Stomach smooth muscle (tissue), 2 donors: ENCODE results near the gene CFAP299.
"Not testable (repeated sequence)": the region's sequence is repeated elsewhere in the genome, so short reads cannot be mapped to it uniquely, and the experiment has no call there.

Source experiments
- H3K27ac ChIP-seq: one replicate; pipeline ENCODE4 v1.7.0; 2013; ENCODE audit warnings: mild to moderate bottlenecking, low read length, inconsistent platforms
- H3K27me3 ChIP-seq, 2 donors: one replicate each; pipeline ENCODE4 v1.7.0; 2013; ENCODE audit warnings: low read length in 2 of 2; ENCODE audit not compliant: insufficient read depth in 2 of 2, control insufficient read depth in 1 of 2
- H3K36me3 ChIP-seq, 2 donors: one replicate each; pipeline ENCODE4 v1.7.0; 2013; ENCODE audit warnings: low read length in 2 of 2; ENCODE audit not compliant: control insufficient read depth in 2 of 2, insufficient read depth in 2 of 2
- H3K4me1 ChIP-seq: one replicate; pipeline ENCODE4 v1.7.0; 2013; ENCODE audit warnings: low read length; ENCODE audit not compliant: control insufficient read depth, insufficient read depth
- H3K4me3 ChIP-seq, 2 donors: one replicate each; pipeline ENCODE4 v1.7.0; 2013; ENCODE audit warnings: low read length in 2 of 2
- H3K9ac ChIP-seq, 2 donors: one replicate each; pipeline ENCODE4 v1.7.0; 2013; ENCODE audit warnings: low read length in 2 of 2, mild to moderate bottlenecking in 1 of 2
- H3K9me3 ChIP-seq, 2 donors: one replicate each; pipeline ENCODE4 v1.7.0; 2013; ENCODE audit warnings: low read length in 2 of 2; ENCODE audit not compliant: control insufficient read depth in 2 of 2
- donor health status: healthy.
- donor health status: Pancreatic carcinoma.

CFAP299 gene

GRCh38 chr4:80710748-80711451, 375.4 kb downstream of the CFAP299 start:
- Histone ChIP-seq H3K4me1 (peaks cover 4% of the 10 kb centered on the region), H3K9ac (no peak overlapping the region), H3K4me3 (no peak overlapping the region), H3K9me3 (no peaks in the 10 kb centered on the region), H3K36me3 (no peaks in the 10 kb centered on the region), H3K27me3 (no peaks in the 10 kb centered on the region), H3K27ac (no peak overlapping the region)

GRCh38 chr4:80711956-80712355, 376.4 kb downstream of the CFAP299 start:
- Histone ChIP-seq H3K9ac (no peak overlapping the region), H3K4me3 (no peak overlapping the region), H3K9me3 (no peaks in the 10 kb centered on the region), H3K36me3 (no peaks in the 10 kb centered on the region), H3K27ac (no peak overlapping the region), H3K4me1 (peaks cover 4% of the 10 kb centered on the region), H3K27me3 (no peaks in the 10 kb centered on the region)

GRCh38 chr4:80713409-80713808, 377.9 kb downstream of the CFAP299 start:
- Histone ChIP-seq H3K4me3 (no peak overlapping the region), H3K9ac (no peak overlapping the region), H3K4me1 (peaks cover 4% of the 10 kb centered on the region)

GRCh38 chr4:80717204-80717603, 381.7 kb downstream of the CFAP299 start:
- Histone ChIP-seq H3K27me3 (no peaks in the 10 kb centered on the region), H3K4me1 (no peaks in the 10 kb centered on the region), H3K4me3 (no peak overlapping the region), H3K36me3 (no peaks in the 10 kb centered on the region), H3K9ac (no peak overlapping the region), H3K9me3 (peaks cover 0 to 20% of the 10 kb centered on the region in 2 donors), H3K27ac (peak overlapping the region; percentile 25)

More at GRCh38 chr4:80713409-80713808, 377.9 kb downstream of the CFAP299 start:
- H3K9me3 ChIP-seq, result no peaks in the 10 kb centered on the region
- no peaks in the 10 kb centered on the region for H3K27me3 ChIP-seq
- no peak overlapping the region for H3K27ac ChIP-seq
- H3K36me3 ChIP-seq, result no peaks in the 10 kb centered on the region

- Histone ChIP-seq H3K27me3 (no peaks in the 10 kb centered on the region), H3K4me3 (no peak overlapping the region), H3K36me3 (no peaks in the 10 kb centered on the region), H3K4me1 (no peaks in the 10 kb centered on the region), H3K9me3 (peaks cover 0 to 4% of the 10 kb centered on the region in 2 donors), H3K9ac (no peak overlapping the region), H3K27ac (no peak overlapping the region)
Observed at GRCh38 chr4:80726471-80726870, 390.9 kb downstream of the CFAP299 start.

GRCh38 chr4:80730158-80730557, 394.6 kb downstream of the CFAP299 start:
- Histone ChIP-seq H3K9me3 (no peaks in the 10 kb centered on the region), H3K27ac (no peak overlapping the region), H3K4me3 (no peak overlapping the region), H3K4me1 (no peaks in the 10 kb centered on the region), H3K9ac (no peak overlapping the region), H3K36me3 (no peaks in the 10 kb centered on the region), H3K27me3 (no peaks in the 10 kb centered on the region)

- Histone ChIP-seq H3K36me3 (no peaks in the 10 kb centered on the region), H3K4me1 (no peaks in the 10 kb centered on the region), H3K9ac (no peak overlapping the region), H3K4me3 (no peak overlapping the region), H3K9me3 (no peaks in the 10 kb centered on the region), H3K27me3 (no peaks in the 10 kb centered on the region), H3K27ac (no peak overlapping the region)
Observed at GRCh38 chr4:80731436-80731835, 395.9 kb downstream of the CFAP299 start.

- Histone ChIP-seq H3K4me1 (no peaks in the 10 kb centered on the region), H3K4me3 (no peak overlapping the region), H3K27me3 (no peaks in the 10 kb centered on the region), H3K36me3 (no peaks in the 10 kb centered on the region), H3K9me3 (no peaks in the 10 kb centered on the region), H3K27ac (no peak overlapping the region), H3K9ac (no peak overlapping the region)
Observed at GRCh38 chr4:80732010-80732409, 396.5 kb downstream of the CFAP299 start.

GRCh38 chr4:80740375-80740774, 404.8 kb downstream of the CFAP299 start:
- no peaks in the 10 kb centered on the region for H3K9me3 ChIP-seq
- H3K36me3 ChIP-seq, result no peaks in the 10 kb centered on the region
- H3K27me3 ChIP-seq, result no peaks in the 10 kb centered on the region
- H3K9ac ChIP-seq, result no peak overlapping the region
- H3K4me1 ChIP-seq, result no peaks in the 10 kb centered on the region
- no peak overlapping the region for H3K27ac ChIP-seq
- no peak overlapping the region for H3K4me3 ChIP-seq

GRCh38 chr4:80749558-80749957, 414.0 kb downstream of the CFAP299 start:
- not testable (repeated sequence) for H3K4me1 ChIP-seq, H3K27me3 ChIP-seq, H3K27ac ChIP-seq, H3K4me3 ChIP-seq, H3K36me3 ChIP-seq, H3K9ac ChIP-seq, H3K9me3 ChIP-seq

GRCh38 chr4:80751200-80751599, 415.7 kb downstream of the CFAP299 start:
- Histone ChIP-seq H3K4me3 (no peak overlapping the region), H3K27ac (no peak overlapping the region), H3K9ac (no peak overlapping the region), H3K9me3 (no peaks in the 10 kb centered on the region), H3K36me3 (no peaks in the 10 kb centered on the region), H3K4me1 (no peaks in the 10 kb centered on the region), H3K27me3 (no peaks in the 10 kb centered on the region)
